T-cell (primary cell): Measurements from ENCODE around the gene VMP1. TPM values are rescaled to one million over a fixed set of nuclear protein-coding genes. Genes with fewer than 3 reads are reported as not detected.
A peak's percentile ranks its signal among the peaks of the same experiment; 100 is the strongest.
"Not testable (repeated sequence)": the region's sequence is repeated elsewhere in the genome, so short reads cannot be mapped to it uniquely, and the experiment has no call there.

Source experiments
- ATAC-seq, 4 experiments: fragments of 200-7000 bp in 3 of 4; fragments of 150-1000 bp in 1 of 4; cut with Tn5 transposase; replicated peaks in 1 of 4; 1 replicate in 3 of 4; 2 replicates in 1 of 4; pipeline ENCODE4 v1.10.0; 2021; ENCODE audit warnings: moderate library complexity in 3 of 4, mild to moderate bottlenecking in 2 of 4, moderate number of reproducible peaks in 1 of 4
- CTCF ChIA-PET, 2 donors: fragments of 300-600 bp; sonication (Branson Sonifier 250); formaldehyde crosslinking; loops; one replicate each; lab custom pipeline; 2022; ENCODE audit warnings: antibody characterized with exemption in 2 of 2; lab: Charles Lee
- POLR2A ChIA-PET, 2 donors: fragments of 300-600 bp; sonication (Branson Sonifier 250); formaldehyde crosslinking; loops; one replicate each; lab custom pipeline; 2022; ENCODE audit warnings: antibody characterized with exemption in 2 of 2; lab: Charles Lee
- DNase-seq, 35 experiments: peaks; one replicate each; pipeline versions ENCODE4 v3.0.0 to v3.0.0-alpha.2; 2013 to 2023
- H3K27ac ChIP-seq: one replicate; pipeline ENCODE4 v1.5.1; 2013; ENCODE audit warnings: low read length
- H3K27me3 ChIP-seq, 2 experiments: replicated peaks in 1 of 2; 1 replicate in 1 of 2; 2 replicates in 1 of 2; pipeline versions ENCODE4 v1.6.1 to v1.7.0; 2013; ENCODE audit warnings: low read length in 1 of 2, mixed read lengths in 1 of 2; ENCODE audit not compliant: control insufficient read depth in 2 of 2, insufficient read depth in 2 of 2; ENCODE audit errors: extremely low read depth in 1 of 2
- H3K36me3 ChIP-seq, 2 donors: 1 replicate in 1 of 2; 2 replicates in 1 of 2; pipeline versions ENCODE4 v1.6.1 to v1.7.0; 2013; ENCODE audit warnings: low read length in 1 of 2; ENCODE audit not compliant: control insufficient read depth in 2 of 2, insufficient read depth in 1 of 2; ENCODE audit errors: extremely low read depth in 1 of 2
- H3K4me1 ChIP-seq, 2 experiments: 1 replicate in 1 of 2; 2 replicates in 1 of 2; pipeline versions ENCODE4 v1.6.1 to v1.7.0; 2013; ENCODE audit warnings: low read length in 2 of 2, mixed read lengths in 1 of 2; ENCODE audit not compliant: insufficient read depth in 2 of 2, control insufficient read depth in 1 of 2; ENCODE audit errors: extremely low read depth in 1 of 2
- H3K4me3 ChIP-seq, 2 donors: 1 replicate in 1 of 2; 2 replicates in 1 of 2; pipeline versions ENCODE4 v1.5.1 to v1.7.0; 2013; ENCODE audit warnings: mild to moderate bottlenecking in 2 of 2, low read length in 1 of 2, moderate library complexity in 1 of 2; ENCODE audit not compliant: control insufficient read depth in 1 of 2; ENCODE audit errors: extremely low read depth in 1 of 2
- H3K9me3 ChIP-seq: 2 replicates; pipeline ENCODE4 v1.7.0; 2013
- H3K27ac Mint-ChIP-seq, 2 donors: one replicate each; pipeline ENCODE4 v1.8.0; 2020 to 2021; ENCODE audit warnings: mild to moderate bottlenecking in 2 of 2, mixed read lengths in 2 of 2
- H3K27me3 Mint-ChIP-seq, 2 donors: one replicate each; pipeline ENCODE4 v1.8.0; 2021 to 2022; ENCODE audit warnings: mixed read lengths in 2 of 2
- H3K36me3 Mint-ChIP-seq: one replicate; pipeline ENCODE4 v1.8.0; 2021; ENCODE audit warnings: mixed read lengths
- H3K4me1 Mint-ChIP-seq, 3 donors: one replicate each; pipeline ENCODE4 v1.8.0; 2020 to 2022; ENCODE audit warnings: mixed read lengths in 3 of 3, mild to moderate bottlenecking in 1 of 3
- H3K4me3 Mint-ChIP-seq, 3 donors: one replicate each; pipeline ENCODE4 v1.8.0; 2020 to 2022; ENCODE audit warnings: mild to moderate bottlenecking in 3 of 3, mixed read lengths in 3 of 3, moderate library complexity in 3 of 3
- H3K9me3 Mint-ChIP-seq, 3 donors: one replicate each; pipeline ENCODE4 v1.8.0; 2020 to 2022; ENCODE audit warnings: mixed read lengths in 3 of 3
- WGBS: methylation state at CpG from one replicate; pipeline ENCODE4 v1.1.5; 2013; ENCODE audit warnings: missing lambda C conversion rate; ENCODE audit not compliant: insufficient coverage; 5-methylcytosine and 5-hydroxymethylcytosine counted together
- total RNA-seq, 35 experiments: library from RNA in 6 of 35; stranded (reverse) in 6 of 35; fragments of 120-200 nt in 1 of 35; gene quantifications; one replicate each; pipeline versions ENCODE4 v1.2.1 to v1.2.4 and lab custom pipeline; 2013 to 2026

Gene VMP1
- total RNA-seq, 5 donors from 2014 or later (not counting 1 experiment from before 2014, with no cell fraction given): 93.7 to 104 (median 97.6) TPM

DNA sequence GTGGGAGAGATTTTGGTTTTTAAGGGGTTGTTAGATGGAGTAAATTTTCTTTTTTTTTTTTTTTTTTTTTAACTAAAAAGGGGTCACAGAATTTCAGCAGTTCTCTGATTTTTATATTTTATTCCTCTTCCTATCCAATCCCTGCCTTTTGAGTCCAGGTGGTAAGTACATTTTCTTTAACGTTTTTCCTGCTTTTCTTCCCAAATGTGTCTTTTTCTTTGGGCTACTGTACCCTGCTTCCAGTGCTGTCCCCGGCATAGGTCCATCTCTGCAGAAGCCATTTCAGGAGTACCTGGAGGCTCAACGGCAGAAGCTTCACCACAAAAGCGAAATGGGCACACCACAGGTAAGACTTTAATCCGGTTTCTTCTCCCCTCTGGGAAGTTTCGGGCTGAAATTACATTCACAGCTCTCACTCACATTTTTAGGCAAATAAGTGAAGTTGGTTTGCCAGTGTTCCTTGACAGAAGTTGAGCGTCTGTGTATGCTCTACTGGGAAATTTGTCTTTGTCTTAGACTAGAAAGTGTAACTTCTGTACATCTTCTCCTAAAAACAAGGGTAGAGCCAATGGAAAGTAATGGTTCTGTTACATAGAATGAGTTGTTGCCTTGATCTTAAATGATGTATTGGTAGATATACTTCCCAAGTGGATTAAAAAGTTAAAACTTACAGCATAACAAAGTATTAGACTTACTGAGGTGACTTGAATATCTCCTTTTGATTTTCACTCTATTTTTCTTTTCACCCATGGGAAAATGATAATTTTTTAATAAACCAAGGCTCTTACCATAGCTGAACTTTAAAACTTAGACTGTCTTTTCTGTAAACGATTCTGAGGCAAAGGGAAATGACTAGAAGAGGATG lies 130.8 kb downstream of the VMP1 start:
- Mint-ChIP-seq H3K36me3 (peaks cover 43% of the 10 kb centered on the region), H3K27ac (peak overlapping the region; percentile 99 to 100), H3K9me3 (no peaks in the 10 kb centered on the region), H3K4me3 (peak overlapping the region; percentile 98 to 100 (median 99)), H3K4me1 (peaks cover 59 to 60% (median 60%) of the 10 kb centered on the region in 3 donors), H3K27me3 (no peaks in the 10 kb centered on the region)
- ATAC-seq (no peak), DNase-seq (peak in 1 of 35 experiments; percentile 51)
- Histone ChIP-seq H3K36me3 (peaks cover 0 to 10% of the 10 kb centered on the region in 2 donors), H3K4me3 (peak overlapping the region in 1 of 2 donors; percentile 69), H3K9me3 (no peaks in the 10 kb centered on the region), H3K4me1 (peaks cover 0 to 22% of the 10 kb centered on the region in 2 experiments), H3K27ac (peak overlapping the region; percentile 87), H3K27me3 (no peaks in the 10 kb centered on the region)
- WGBS: 39% methylated on average over 3 of the region's 8 CpGs
- ChIA-PET POLR2A (interaction anchor here (0.6 to 3.4 kb wide), 18 partner anchors 10 to 202 kb away, joined by 3 to 28 read pairs (median 6); no protein-coding TSS in a partner anchor), CTCF (interaction anchor here (0.6 to 5.7 kb wide), 12 partner anchors 10 to 220 kb away, joined by 3 to 37 read pairs (median 4); no protein-coding TSS in a partner anchor)

DNA sequence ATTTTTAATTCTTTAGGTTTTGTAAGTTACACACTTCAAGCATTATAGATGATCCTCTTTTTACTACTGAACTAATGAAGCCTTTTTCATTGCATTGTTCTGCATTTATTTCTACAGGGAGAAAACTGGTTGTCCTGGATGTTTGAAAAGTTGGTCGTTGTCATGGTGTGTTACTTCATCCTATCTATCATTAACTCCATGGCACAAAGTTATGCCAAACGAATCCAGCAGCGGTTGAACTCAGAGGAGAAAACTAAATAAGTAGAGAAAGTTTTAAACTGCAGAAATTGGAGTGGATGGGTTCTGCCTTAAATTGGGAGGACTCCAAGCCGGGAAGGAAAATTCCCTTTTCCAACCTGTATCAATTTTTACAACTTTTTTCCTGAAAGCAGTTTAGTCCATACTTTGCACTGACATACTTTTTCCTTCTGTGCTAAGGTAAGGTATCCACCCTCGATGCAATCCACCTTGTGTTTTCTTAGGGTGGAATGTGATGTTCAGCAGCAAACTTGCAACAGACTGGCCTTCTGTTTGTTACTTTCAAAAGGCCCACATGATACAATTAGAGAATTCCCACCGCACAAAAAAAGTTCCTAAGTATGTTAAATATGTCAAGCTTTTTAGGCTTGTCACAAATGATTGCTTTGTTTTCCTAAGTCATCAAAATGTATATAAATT lies 132.3 kb downstream of the VMP1 start:
- no peaks in the 10 kb centered on the region for H3K9me3 ChIP-seq
- H3K27me3 ChIP-seq: no peaks in the 10 kb centered on the region
- DNase-seq (no peak), ATAC-seq (no peak)
- H3K36me3 ChIP-seq: peaks cover 0 to 10% of the 10 kb centered on the region in 2 donors
- peaks cover 0 to 34% of the 10 kb centered on the region in 2 experiments for H3K4me1 ChIP-seq
- H3K27ac ChIP-seq: peak overlapping the region; percentile 87
- CTCF ChIA-PET: interaction anchor here in 1 of 2 donors (1.0 to 5.7 kb wide), 2 partner anchors 55 to 86 kb away, joined by 3 to 37 read pairs; no protein-coding TSS in a partner anchor
- no peaks in the 10 kb centered on the region for H3K9me3 Mint-ChIP-seq
- peaks cover 65 to 68% (median 66%) of the 10 kb centered on the region in 3 donors for H3K4me1 Mint-ChIP-seq
- POLR2A ChIA-PET: interaction anchor here (0.5 to 3.4 kb wide), 7 partner anchors 8 to 70 kb away, joined by 3 to 28 read pairs (median 3); no protein-coding TSS in a partner anchor
- peak overlapping the region; percentile 98 to 100 (median 99) for H3K4me3 Mint-ChIP-seq
- H3K27me3 Mint-ChIP-seq: no peaks in the 10 kb centered on the region
- no CpG with 5 or more reads among the region's 6 CpGs for WGBS
- peak overlapping the region in 1 of 2 donors; percentile 69 for H3K4me3 ChIP-seq
- peaks cover 41% of the 10 kb centered on the region for H3K36me3 Mint-ChIP-seq
- peak overlapping the region; percentile 99 to 100 for H3K27ac Mint-ChIP-seq

GRCh38 chr17:59840329-59841090 lies 133.1 kb downstream of the VMP1 start:
- peak overlapping the region; percentile 87 for H3K27ac ChIP-seq
- peaks cover 0 to 10% of the 10 kb centered on the region in 2 donors for H3K36me3 ChIP-seq
- peaks cover 65 to 75% (median 73%) of the 10 kb centered on the region in 3 donors for H3K4me1 Mint-ChIP-seq
- H3K36me3 Mint-ChIP-seq: peaks cover 41% of the 10 kb centered on the region
- peaks cover 0 to 35% of the 10 kb centered on the region in 2 experiments for H3K4me1 ChIP-seq
- WGBS: no CpG with 5 or more reads among the region's 4 CpGs
- no peaks in the 10 kb centered on the region for H3K9me3 Mint-ChIP-seq
- no peaks in the 10 kb centered on the region for H3K27me3 ChIP-seq
- peak overlapping the region; percentile 99 to 100 for H3K27ac Mint-ChIP-seq
- H3K9me3 ChIP-seq: no peaks in the 10 kb centered on the region
- peak overlapping the region in 1 of 2 donors; percentile 69 for H3K4me3 ChIP-seq
- DNase-seq (peak in 2 of 35 experiments; percentile 13 to 48), ATAC-seq (no peak)
- ChIA-PET POLR2A (interaction anchor here (0.5 to 1.1 kb wide), 8 partner anchors 9 to 1353 kb away, joined by 3 to 4 read pairs (median 4); no protein-coding TSS in a partner anchor), CTCF (interaction anchor here in 1 of 2 donors (1.0 to 5.7 kb wide), 3 partner anchors 19 to 87 kb away, joined by 3 to 37 read pairs (median 3); no protein-coding TSS in a partner anchor)
- peak overlapping the region; percentile 98 to 100 (median 99) for H3K4me3 Mint-ChIP-seq
- no peaks in the 10 kb centered on the region for H3K27me3 Mint-ChIP-seq

DNA sequence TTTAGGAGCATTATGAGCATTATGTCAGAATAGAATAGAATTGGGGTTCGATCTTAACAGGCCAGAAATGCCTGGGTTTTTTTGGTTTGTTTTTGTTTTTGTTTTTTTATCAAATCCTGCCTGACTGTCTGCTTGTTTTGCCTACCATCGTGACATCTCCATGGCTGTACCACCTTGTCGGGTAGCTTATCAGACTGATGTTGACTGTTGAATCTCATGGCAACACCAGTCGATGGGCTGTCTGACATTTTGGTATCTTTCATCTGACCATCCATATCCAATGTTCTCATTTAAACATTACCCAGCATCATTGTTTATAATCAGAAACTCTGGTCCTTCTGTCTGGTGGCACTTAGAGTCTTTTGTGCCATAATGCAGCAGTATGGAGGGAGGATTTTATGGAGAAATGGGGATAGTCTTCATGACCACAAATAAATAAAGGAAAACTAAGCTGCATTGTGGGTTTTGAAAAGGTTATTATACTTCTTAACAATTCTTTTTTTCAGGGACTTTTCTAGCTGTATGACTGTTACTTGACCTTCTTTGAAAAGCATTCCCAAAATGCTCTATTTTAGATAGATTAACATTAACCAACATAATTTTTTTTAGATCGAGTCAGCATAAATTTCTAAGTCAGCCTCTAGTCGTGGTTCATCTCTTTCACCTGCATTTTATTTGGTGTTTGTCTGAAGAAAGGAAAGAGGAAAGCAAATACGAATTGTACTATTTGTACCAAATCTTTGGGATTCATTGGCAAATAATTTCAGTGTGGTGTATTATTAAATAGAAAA lies 133.8 kb downstream of the VMP1 start:
- Histone ChIP-seq H3K27ac (peak overlapping the region; percentile 87), H3K36me3 (peaks cover 0 to 10% of the 10 kb centered on the region in 2 donors), H3K4me3 (peak overlapping the region in 1 of 2 donors; percentile 69), H3K4me1 (peaks cover 0 to 40% of the 10 kb centered on the region in 2 experiments)
- 32% methylated on average over 3 of the region's 7 CpGs for WGBS
- Mint-ChIP-seq H3K4me1 (peaks cover 70 to 82% (median 79%) of the 10 kb centered on the region in 3 donors), H3K27ac (peak overlapping the region; percentile 99 to 100), H3K36me3 (peaks cover 41% of the 10 kb centered on the region), H3K4me3 (peak overlapping the region; percentile 98 to 100 (median 99))
- not testable (repeated sequence) for H3K9me3 ChIP-seq, H3K9me3 Mint-ChIP-seq, H3K27me3 ChIP-seq, H3K27me3 Mint-ChIP-seq, ATAC-seq
- ChIA-PET POLR2A (interaction anchor here in 1 of 2 donors (0.6 to 1.1 kb wide), 7 partner anchors 10 to 1354 kb away, joined by 3 to 5 read pairs (median 4); no protein-coding TSS in a partner anchor), CTCF (interaction anchor here in 1 of 2 donors (0.6 to 5.7 kb wide), 4 partner anchors 18 to 88 kb away, joined by 3 to 37 read pairs (median 4); no protein-coding TSS in a partner anchor)
- DNase-seq: peak in 1 of 35 experiments; percentile 51

- CTCF ChIA-PET: interaction anchor here in 1 of 2 donors (0.6 to 5.7 kb wide), 2 partner anchors 56 to 88 kb away, joined by 4 to 37 read pairs; no protein-coding TSS in a partner anchor
- peak overlapping the region; percentile 87 for H3K27ac ChIP-seq
- WGBS: no CpG with 5 or more reads among the region's 4 CpGs
- Mint-ChIP-seq H3K27ac (peak overlapping the region; percentile 99 to 100), H3K36me3 (peaks cover 41% of the 10 kb centered on the region), H3K4me1 (peaks cover 70 to 83% (median 80%) of the 10 kb centered on the region in 3 donors), H3K4me3 (peak overlapping the region; percentile 98 to 100 (median 99))
- H3K27me3 Mint-ChIP-seq, H3K27me3 ChIP-seq, H3K9me3 Mint-ChIP-seq, ATAC-seq, H3K9me3 ChIP-seq, DNase-seq: not testable (repeated sequence)
- peaks cover 0 to 10% of the 10 kb centered on the region in 2 donors for H3K36me3 ChIP-seq
- H3K4me1 ChIP-seq: peaks cover 0 to 40% of the 10 kb centered on the region in 2 experiments
- POLR2A ChIA-PET: interaction anchor here in 1 of 2 donors (0.6 to 1.0 kb wide), 3 partner anchors 14 to 55 kb away, joined by 3 to 5 read pairs (median 4); no protein-coding TSS in a partner anchor
- peak overlapping the region in 1 of 2 donors; percentile 16 for H3K4me3 ChIP-seq
Measured at GRCh38 chr17:59841882-59842263, 134.4 kb downstream of the VMP1 start.
